Astrocyte of the cerebellum (primary cell): ENCODE results near the gene ZFP62.

Source experiments
- DNase-seq: peaks from one replicate; pipeline ENCODE4 v3.0.0-alpha.2; 2011; ENCODE audit warnings: low read depth
- H3K4me3 ChIP-seq: 2 replicates; pipeline ENCODE4 v1.5.1; 2011; ENCODE audit warnings: mild to moderate bottlenecking, low read depth, low read length, moderate library complexity
- CTCF ChIP-seq: IDR thresholded peaks from 2 replicates; pipeline ENCODE4 v1.5.1; 2012; ENCODE audit warnings: low read length, low read depth, moderate library complexity, mild to moderate bottlenecking; ENCODE audit errors: missing control alignments
- in situ Hi-C: cut with HindIII; loops from 2 replicates; pipeline ENCODE4 v1.10.0; 2017; ENCODE audit warnings: low sequenced_read_pairs

Gene ZFP62

GRCh38 chr5:180824630-180825476, 36.2 kb downstream of the ZFP62 start:
- in situ Hi-C loops: no loop called here
- no peak for TF ChIP-seq CTCF
- DNase-seq: no peak
- H3K4me3 ChIP-seq: no peak overlapping the region

GRCh38 chr5:180823940-180824629, 37.0 kb downstream of the ZFP62 start:
- H3K4me3 ChIP-seq: no peak overlapping the region
- in situ Hi-C loops: no loop called here
- DNase-seq: no peak
- TF ChIP-seq CTCF: no peak

GRCh38 chr5:180823346-180823745, 37.7 kb downstream of the ZFP62 start:
- in situ Hi-C loops: no loop called here
- no peak overlapping the region for H3K4me3 ChIP-seq
- no peak for DNase-seq
- no peak for TF ChIP-seq CTCF

- H3K4me3 ChIP-seq: no peak overlapping the region
- TF ChIP-seq CTCF: no peak
- DNase-seq: no peak
- in situ Hi-C loops: no loop called here
These were observed 39.5 kb downstream of the ZFP62 start for GRCh38 chr5:180821538-180821937.

DNA sequence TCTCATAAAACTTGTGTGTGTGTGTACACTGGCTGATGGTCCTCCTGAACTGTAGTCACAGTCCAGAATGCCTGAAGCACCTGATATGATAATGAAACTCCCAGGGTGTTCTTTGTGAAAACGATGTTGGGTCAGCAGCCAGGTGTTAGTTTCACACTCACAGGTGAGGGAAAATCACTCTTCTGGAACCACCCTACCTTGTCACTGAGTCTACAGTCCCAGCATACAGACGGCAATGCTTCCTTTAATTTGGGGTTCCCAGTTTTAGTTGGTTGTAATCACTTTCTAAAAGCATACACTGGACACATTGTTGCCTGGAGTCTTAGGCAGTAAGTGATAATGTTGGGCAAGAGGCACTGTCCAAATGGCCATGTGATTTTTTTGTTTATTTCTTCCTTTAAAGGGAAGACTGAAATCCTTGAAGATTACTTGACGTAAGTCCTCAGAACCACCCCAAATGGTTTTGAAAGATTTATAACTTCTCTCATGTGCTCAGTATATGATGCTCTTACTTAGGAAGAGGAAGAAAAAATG, 40.2 kb downstream of the ZFP62 start:
- DNase-seq: no peak
- in situ Hi-C loops: no loop called here

More for the DNA sequence above, 40.2 kb downstream of the ZFP62 start:
- TF ChIP-seq CTCF: no peak
- no peak overlapping the region for H3K4me3 ChIP-seq
